Natural killer cell (primary cell): ENCODE data around the gene STARD13. TPM values are rescaled to one million over a fixed set of nuclear protein-coding genes. Genes with fewer than 3 reads are reported as not detected.

Experiments used
- ATAC-seq, 3 donors: fragments of 150-1000 bp in 2 of 3; fragments of 200-7000 bp in 1 of 3; cut with Tn5 transposase; 1 replicate in 1 of 3; 2 replicates in 2 of 3; pipeline ENCODE4 v1.10.0; 2021; ENCODE audit warnings: mild to moderate bottlenecking in 2 of 3, moderate library complexity in 2 of 3
- DNase-seq, 2 donors: peaks; one replicate each; pipeline versions ENCODE4 v3.0.0 to v3.0.0-alpha.2; 2013 to 2021; ENCODE audit warnings: mixed read lengths in 1 of 2
- H3K27ac ChIP-seq: one replicate; pipeline ENCODE4 v1.5.1; 2013; ENCODE audit warnings: mild to moderate bottlenecking, low read length
- H3K27me3 ChIP-seq: one replicate; pipeline ENCODE4 v1.6.1; 2013; ENCODE audit warnings: low read length; ENCODE audit not compliant: control insufficient read depth, insufficient read depth
- H3K36me3 ChIP-seq: one replicate; pipeline ENCODE4 v1.6.1; 2013; ENCODE audit warnings: low read length; ENCODE audit not compliant: control insufficient read depth, insufficient read depth
- H3K4me1 ChIP-seq: one replicate; pipeline ENCODE4 v1.6.1; 2013; ENCODE audit warnings: low read length; ENCODE audit not compliant: control insufficient read depth, insufficient read depth
- H3K4me3 ChIP-seq: one replicate; pipeline ENCODE4 v1.5.1; 2013; ENCODE audit warnings: low read length
- H3K9me3 ChIP-seq: one replicate; pipeline ENCODE4 v1.6.1; 2013; ENCODE audit warnings: low read length; ENCODE audit not compliant: control insufficient read depth, insufficient read depth
- H3K27ac Mint-ChIP-seq, 2 donors: one replicate each; pipeline ENCODE4 v1.8.0; 2022; ENCODE audit warnings: mild to moderate bottlenecking in 2 of 2, mixed read lengths in 2 of 2, moderate library complexity in 1 of 2
- H3K27me3 Mint-ChIP-seq, 2 donors: one replicate each; pipeline ENCODE4 v1.8.0; 2022; ENCODE audit warnings: low read depth in 2 of 2, mixed read lengths in 2 of 2
- H3K36me3 Mint-ChIP-seq: one replicate; pipeline ENCODE4 v1.8.0; 2022; ENCODE audit warnings: mixed read lengths
- H3K4me1 Mint-ChIP-seq, 2 donors: one replicate each; pipeline ENCODE4 v1.8.0; 2022; ENCODE audit warnings: mixed read lengths in 2 of 2
- H3K4me3 Mint-ChIP-seq: one replicate; pipeline ENCODE4 v1.8.0; 2022; ENCODE audit warnings: mild to moderate bottlenecking, moderate library complexity, mixed read lengths
- H3K9me3 Mint-ChIP-seq, 2 donors: one replicate each; pipeline ENCODE4 v1.8.0; 2022; ENCODE audit warnings: mixed read lengths in 2 of 2
- CTCF ChIP-seq: fragments of 200-600 bp; IDR thresholded peaks from one replicate; pipeline ENCODE4 v1.8.0; 2022; ENCODE audit warnings: antibody characterized with exemption
- WGBS: methylation state at CpG from one replicate; pipeline ENCODE4 v1.1.7; 2013; ENCODE audit warnings: missing lambda C conversion rate; ENCODE audit not compliant: insufficient coverage; 5-methylcytosine and 5-hydroxymethylcytosine counted together
- intact Hi-C: fragments of 100-400 bp; cut with micrococcal nuclease; formaldehyde crosslinking; loops from one replicate; pipeline ENCODE4 v1.14.2; 2022
- total RNA-seq, 4 donors: library from RNA; stranded (reverse); fragments of 120-200 nt in 1 of 4; gene quantifications; one replicate each; pipeline versions ENCODE4 v1.2.3 to v1.2.4, GENCODE V29; 2013 to 2022

Gene STARD13
- total RNA-seq, 3 donors from 2014 or later (not counting 1 experiment from before 2014, with no cell fraction given) = not detected

GRCh38 chr13:33132644-33133440 is 152.7 kb downstream of the STARD13 start:
- no peak for DNase-seq
- Mint-ChIP-seq H3K9me3 (peaks cover 0 to 3% of the 10 kb centered on the region in 2 donors), H3K4me1 (no peaks in the 10 kb centered on the region), H3K27ac (no peak overlapping the region), H3K4me3 (no peak overlapping the region), H3K36me3 (no peaks in the 10 kb centered on the region), H3K27me3 (no peaks in the 10 kb centered on the region)
- no peaks in the 10 kb centered on the region for H3K9me3 ChIP-seq
- H3K4me3 ChIP-seq = no peak overlapping the region
- H3K27ac ChIP-seq = no peak overlapping the region
- no peaks in the 10 kb centered on the region for H3K36me3 ChIP-seq
- no peak for TF ChIP-seq CTCF
- ATAC-seq = no peak
- intact Hi-C loops = no loop called here
- H3K27me3 ChIP-seq = no peaks in the 10 kb centered on the region
- WGBS = 100% methylated on average over 1 of the region's 1 CpG
- H3K4me1 ChIP-seq = no peaks in the 10 kb centered on the region

- TF ChIP-seq CTCF = no peak
- H3K27me3 ChIP-seq = no peaks in the 10 kb centered on the region
- Mint-ChIP-seq H3K27me3 (no peaks in the 10 kb centered on the region), H3K4me3 (no peak overlapping the region), H3K4me1 (no peaks in the 10 kb centered on the region), H3K9me3 (peaks cover 0 to 3% of the 10 kb centered on the region in 2 donors), H3K36me3 (no peaks in the 10 kb centered on the region), H3K27ac (no peak overlapping the region)
- no peaks in the 10 kb centered on the region for H3K4me1 ChIP-seq
- no peaks in the 10 kb centered on the region for H3K36me3 ChIP-seq
- no peaks in the 10 kb centered on the region for H3K9me3 ChIP-seq
- H3K4me3 ChIP-seq = no peak overlapping the region
- DNase-seq (no peak), ATAC-seq (no peak)
- WGBS = 93% methylated on average over 20 of the region's 20 CpGs
- intact Hi-C loops = no loop called here
- H3K27ac ChIP-seq = no peak overlapping the region
Observed at GRCh38 chr13:33129886-33130285, 155.7 kb downstream of the STARD13 start.

- Mint-ChIP-seq H3K4me3 (no peak overlapping the region), H3K36me3 (no peaks in the 10 kb centered on the region), H3K27ac (no peak overlapping the region), H3K27me3 (no peaks in the 10 kb centered on the region), H3K4me1 (no peaks in the 10 kb centered on the region), H3K9me3 (peaks cover 0 to 2% of the 10 kb centered on the region in 2 donors)
- no peak overlapping the region for H3K4me3 ChIP-seq
- H3K27ac ChIP-seq = no peak overlapping the region
- ATAC-seq (no peak), DNase-seq (no peak)
- 95% methylated on average over 20 of the region's 20 CpGs for WGBS
- intact Hi-C loops = no loop called here
- H3K4me1 ChIP-seq = no peaks in the 10 kb centered on the region
- H3K36me3 ChIP-seq = no peaks in the 10 kb centered on the region
- no peaks in the 10 kb centered on the region for H3K27me3 ChIP-seq
- no peaks in the 10 kb centered on the region for H3K9me3 ChIP-seq
- no peak for TF ChIP-seq CTCF
Observed at GRCh38 chr13:33129094-33129832, 156.3 kb downstream of the STARD13 start.
